Activated CD4-positive, alpha-beta memory T cell treated with anti-CD3 and anti-CD28 coated beads, Interleukin-2, amount 10 ng/mL, durations not matched to agents 7 days and 5 days (primary cell): ENCODE results near the gene NUDT19. TPM values are rescaled to one million over a fixed set of nuclear protein-coding genes. Genes with fewer than 3 reads are reported as not detected.
A peak's percentile ranks its signal among the peaks of the same experiment; 100 is the strongest.
"Not testable (repeated sequence)": the region's sequence is repeated elsewhere in the genome, so short reads cannot be mapped to it uniquely, and the experiment has no call there.

ENCODE experiments used
- CTCF ChIA-PET: fragments of 350-600 bp; sonication (Branson Sonifier 250); formaldehyde crosslinking; loops from one replicate; lab custom pipeline; 2021; ENCODE audit warnings: antibody characterized with exemption, inconsistent platforms; lab: Charles Lee
- POLR2A ChIA-PET: fragments of 350-600 bp; sonication (Branson Sonifier 250); formaldehyde crosslinking; loops from one replicate; lab custom pipeline; 2021; ENCODE audit warnings: antibody characterized with exemption; lab: Charles Lee
- DNase-seq: peaks from one replicate; pipeline ENCODE4 v3.0.0-alpha.2; 2020
- H3K27ac Mint-ChIP-seq: one replicate; pipeline ENCODE4 v1.8.0; 2021; ENCODE audit warnings: mild to moderate bottlenecking, mixed read lengths
- H3K27me3 Mint-ChIP-seq: one replicate; pipeline ENCODE4 v1.8.0; 2021; ENCODE audit warnings: mixed read lengths
- H3K36me3 Mint-ChIP-seq: one replicate; pipeline ENCODE4 v1.8.0; 2021; ENCODE audit warnings: low read depth, mixed read lengths
- H3K4me1 Mint-ChIP-seq: one replicate; pipeline ENCODE4 v1.8.0; 2021; ENCODE audit warnings: mixed read lengths
- H3K4me3 Mint-ChIP-seq: one replicate; pipeline ENCODE4 v1.8.0; 2021; ENCODE audit warnings: mild to moderate bottlenecking, mixed read lengths
- H3K9me3 Mint-ChIP-seq: one replicate; pipeline ENCODE4 v1.8.0; 2021; ENCODE audit warnings: mixed read lengths
- total RNA-seq, 2 experiments: library from RNA; stranded (reverse); gene quantifications; one replicate each; pipeline ENCODE4 v1.2.3, GENCODE V29; 2021

The NUDT19 gene
- total RNA-seq, 2 experiments from 2014 or later, result 15.0 to 15.1 TPM

GRCh38 chr19:32676895-32677359, 14.7 kb upstream of the NUDT19 start:
- CTCF ChIA-PET, result interaction anchor here (1.1 to 1.4 kb wide), 5 partner anchors 9 to 500 kb away, joined by 3 to 6 read pairs (median 3); partner anchors contain the start of gene NUDT19
- peaks cover 16% of the 10 kb centered on the region for H3K27me3 Mint-ChIP-seq

GRCh38 chr19:32677657-32678056, 14.0 kb upstream of the NUDT19 start:
- peaks cover 23% of the 10 kb centered on the region for H3K4me1 Mint-ChIP-seq
- DNase-seq, result no peak
- no peaks in the 10 kb centered on the region for H3K36me3 Mint-ChIP-seq
- ChIA-PET CTCF (interaction anchor here (1.1 kb wide), 1 partner anchor 9 kb away, joined by 3 read pairs; no protein-coding TSS in a partner anchor), POLR2A (interaction anchor here (0.7 kb wide), 1 partner anchor 14 kb away, joined by 6 read pairs; the partner anchor contains the start of gene NUDT19)
- H3K9me3 Mint-ChIP-seq, result no peaks in the 10 kb centered on the region
- peaks cover 18% of the 10 kb centered on the region for H3K27me3 Mint-ChIP-seq
- no peak overlapping the region for H3K27ac Mint-ChIP-seq
- no peak overlapping the region for H3K4me3 Mint-ChIP-seq

More at GRCh38 chr19:32676895-32677359, 14.7 kb upstream of the NUDT19 start:
- DNase-seq, result no peak
- POLR2A ChIA-PET, result interaction anchor here (0.9 to 4.1 kb wide), 4 partner anchors 13 to 96 kb away, joined by 3 to 34 read pairs (median 6); partner anchors contain the start of genes NUDT19 and PDCD5
- Mint-ChIP-seq H3K9me3 (no peaks in the 10 kb centered on the region), H3K27ac (no peak overlapping the region), H3K4me3 (peak overlapping the region; percentile 54), H3K4me1 (peaks cover 30% of the 10 kb centered on the region), H3K36me3 (no peaks in the 10 kb centered on the region)

- DNase-seq, result no peak
- H3K4me1 Mint-ChIP-seq, result peaks cover 7% of the 10 kb centered on the region
- ChIA-PET CTCF (interaction anchor here (0.6 kb wide), 1 partner anchor 81 kb away, joined by 4 read pairs; no protein-coding TSS in a partner anchor), POLR2A (no interaction called here)
- no peaks in the 10 kb centered on the region for H3K9me3 Mint-ChIP-seq
- no peak overlapping the region for H3K4me3 Mint-ChIP-seq
- H3K27ac Mint-ChIP-seq, result no peak overlapping the region
- no peaks in the 10 kb centered on the region for H3K36me3 Mint-ChIP-seq
- peaks cover 15% of the 10 kb centered on the region for H3K27me3 Mint-ChIP-seq
Observed at GRCh38 chr19:32680986-32681385, 10.6 kb upstream of the NUDT19 start.

- POLR2A ChIA-PET, result interaction anchor here (1.1 kb wide), 2 partner anchors 9 to 18 kb away, joined by 3 to 4 read pairs; partner anchors contain the start of gene NUDT19
Observed at GRCh38 chr19:32682317-32682716, 9.3 kb upstream of the NUDT19 start.

GRCh38 chr19:32686847-32687475, 4.7 kb upstream of the NUDT19 start:
- no peak for DNase-seq
- no peaks in the 10 kb centered on the region for H3K9me3 Mint-ChIP-seq
- ChIA-PET POLR2A (no interaction called here), CTCF (interaction anchor here (1.4 kb wide), 1 partner anchor 11 kb away, joined by 3 read pairs; no protein-coding TSS in a partner anchor)
- H3K4me3 Mint-ChIP-seq, result no peak overlapping the region
- peaks cover 14% of the 10 kb centered on the region for H3K4me1 Mint-ChIP-seq
- peaks cover 2% of the 10 kb centered on the region for H3K27me3 Mint-ChIP-seq
- H3K36me3 Mint-ChIP-seq, result no peaks in the 10 kb centered on the region
- H3K27ac Mint-ChIP-seq, result no peak overlapping the region

More at GRCh38 chr19:32682317-32682716, 9.3 kb upstream of the NUDT19 start:
- H3K27me3 Mint-ChIP-seq, result peaks cover 10% of the 10 kb centered on the region
- no peak overlapping the region for H3K4me3 Mint-ChIP-seq
- no peaks in the 10 kb centered on the region for H3K9me3 Mint-ChIP-seq
- DNase-seq, result no peak
- CTCF ChIA-PET, result no interaction called here
- no peaks in the 10 kb centered on the region for H3K36me3 Mint-ChIP-seq
- no peak overlapping the region for H3K27ac Mint-ChIP-seq
- H3K4me1 Mint-ChIP-seq, result peaks cover 2% of the 10 kb centered on the region

- DNase-seq, result no peak
- peaks cover 1% of the 10 kb centered on the region for H3K36me3 Mint-ChIP-seq
- peaks cover 14% of the 10 kb centered on the region for H3K4me1 Mint-ChIP-seq
- no peak overlapping the region for H3K4me3 Mint-ChIP-seq
- H3K27me3 Mint-ChIP-seq, result no peaks in the 10 kb centered on the region
- H3K27ac Mint-ChIP-seq, result no peak overlapping the region
- ChIA-PET CTCF (interaction anchor here (1.4 kb wide), 1 partner anchor 11 kb away, joined by 3 read pairs; no protein-coding TSS in a partner anchor), POLR2A (no interaction called here)
- H3K9me3 Mint-ChIP-seq, result no peaks in the 10 kb centered on the region
Observed at GRCh38 chr19:32687681-32688080, 3.9 kb upstream of the NUDT19 start.

GRCh38 chr19:32688311-32688710, 3.3 kb upstream of the NUDT19 start:
- peaks cover 7% of the 10 kb centered on the region for H3K36me3 Mint-ChIP-seq
- no peaks in the 10 kb centered on the region for H3K27me3 Mint-ChIP-seq
- H3K4me3 Mint-ChIP-seq, result no peak overlapping the region
- no peak for DNase-seq
- peaks cover 2% of the 10 kb centered on the region for H3K9me3 Mint-ChIP-seq
- ChIA-PET POLR2A (no interaction called here), CTCF (no interaction called here)
- H3K27ac Mint-ChIP-seq, result no peak overlapping the region
- peaks cover 21% of the 10 kb centered on the region for H3K4me1 Mint-ChIP-seq

- H3K27ac Mint-ChIP-seq, result peak overlapping the region; percentile 85
- DNase-seq, result peak; percentile 60
- ChIA-PET CTCF (interaction anchor here (0.6 to 2.1 kb wide), 6 partner anchors 16 to 485 kb away, joined by 3 to 7 read pairs (median 4); partner anchors contain the start of gene FAAP24), POLR2A (interaction anchor here (0.9 to 1.6 kb wide), 15 partner anchors 8 to 682 kb away, joined by 3 to 34 read pairs (median 6); partner anchors contain the start of genes ANKRD27, CEP89, DPY19L3 and FAAP24)
- H3K9me3 Mint-ChIP-seq, result peaks cover 4% of the 10 kb centered on the region
- H3K36me3 Mint-ChIP-seq, result peaks cover 44% of the 10 kb centered on the region
- peaks cover 53% of the 10 kb centered on the region for H3K4me1 Mint-ChIP-seq
- H3K27me3 Mint-ChIP-seq, result no peaks in the 10 kb centered on the region
- H3K4me3 Mint-ChIP-seq, result peak overlapping the region; percentile 89
Observed at GRCh38 chr19:32691952-32692726, 518 bp downstream of the NUDT19 start.

GRCh38 chr19:32692727-32693061, 1.1 kb downstream of the NUDT19 start:
- ChIA-PET POLR2A (interaction anchor here (1.2 to 1.6 kb wide), 2 partner anchors 17 to 112 kb away, joined by 5 to 6 read pairs; partner anchors contain the start of genes ANKRD27, PDCD5 and RGS9BP), CTCF (no interaction called here)
- Mint-ChIP-seq H3K27me3 (no peaks in the 10 kb centered on the region), H3K9me3 (peaks cover 4% of the 10 kb centered on the region), H3K36me3 (peaks cover 50% of the 10 kb centered on the region), H3K4me1 (peaks cover 56% of the 10 kb centered on the region), H3K4me3 (peak overlapping the region; percentile 89), H3K27ac (peak overlapping the region; percentile 85)
- no peak for DNase-seq

GRCh38 chr19:32693151-32694108, 1.8 kb downstream of the NUDT19 start:
- Mint-ChIP-seq H3K36me3 (peaks cover 57% of the 10 kb centered on the region), H3K4me3 (peak overlapping the region; percentile 89), H3K4me1 (peaks cover 56% of the 10 kb centered on the region), H3K27ac (peak overlapping the region; percentile 85)
- CTCF ChIA-PET, H3K9me3 Mint-ChIP-seq, H3K27me3 Mint-ChIP-seq: not testable (repeated sequence)
- POLR2A ChIA-PET, result interaction anchor here (1.2 to 1.6 kb wide), 4 partner anchors 17 to 113 kb away, joined by 3 to 6 read pairs (median 4); partner anchors contain the start of genes ANKRD27, PDCD5 and RGS9BP
- DNase-seq, result peak; percentile 49

- H3K4me3 Mint-ChIP-seq, result peak overlapping the region; percentile 89
- H3K9me3 Mint-ChIP-seq, H3K27me3 Mint-ChIP-seq, CTCF ChIA-PET, DNase-seq: not testable (repeated sequence)
- H3K36me3 Mint-ChIP-seq, result peaks cover 66% of the 10 kb centered on the region
- peak overlapping the region; percentile 85 for H3K27ac Mint-ChIP-seq
- peaks cover 56% of the 10 kb centered on the region for H3K4me1 Mint-ChIP-seq
- POLR2A ChIA-PET, result interaction anchor here (1.2 to 1.3 kb wide), 2 partner anchors 17 to 18 kb away, joined by 3 to 4 read pairs; no protein-coding TSS in a partner anchor
Observed at GRCh38 chr19:32694316-32694715, 2.7 kb downstream of the NUDT19 start.

GRCh38 chr19:32694851-32695250, 3.2 kb downstream of the NUDT19 start:
- H3K4me3 Mint-ChIP-seq, POLR2A ChIA-PET, H3K27me3 Mint-ChIP-seq, H3K9me3 Mint-ChIP-seq, DNase-seq, CTCF ChIA-PET: not testable (repeated sequence)
- Mint-ChIP-seq H3K27ac (peak overlapping the region; percentile 85), H3K4me1 (peaks cover 56% of the 10 kb centered on the region), H3K36me3 (peaks cover 71% of the 10 kb centered on the region)
